Lung (tissue), 12 donors: ENCODE measurements around the gene LMTK2. TPM values are rescaled to one million over a fixed set of nuclear protein-coding genes. Genes with fewer than 3 reads are reported as not detected.

Experiments
- ATAC-seq: fragments of 200-7000 bp; cut with Tn5 transposase; one replicate; pipeline ENCODE4 v1.9.1; 2020; ENCODE audit warnings: moderate number of reproducible peaks; ENCODE audit not compliant: insufficient read depth, low FRiP score
- DNase-seq, 3 donors: peaks; one replicate each; pipeline ENCODE4 v3.0.0-alpha.2; 2013 to 2017
- H3K27ac ChIP-seq, 2 donors: one replicate each; pipeline ENCODE4 v1.5.1; 2013; ENCODE audit warnings: mild to moderate bottlenecking in 2 of 2, moderate library complexity in 2 of 2, control low read depth in 1 of 2, inconsistent platforms in 1 of 2, low read depth in 1 of 2, low read length in 1 of 2
- H3K27me3 ChIP-seq, 3 donors: one replicate each; pipeline ENCODE4 v1.5.1; 2013; ENCODE audit warnings: low read length in 2 of 3; ENCODE audit not compliant: control insufficient read depth in 3 of 3, insufficient read depth in 3 of 3
- H3K36me3 ChIP-seq, 4 donors: one replicate each; pipeline ENCODE4 v1.5.1; 2013; ENCODE audit warnings: low read length in 4 of 4, mild to moderate bottlenecking in 1 of 4, moderate library complexity in 1 of 4; ENCODE audit not compliant: control insufficient read depth in 4 of 4, insufficient read depth in 4 of 4
- H3K4me1 ChIP-seq, 5 donors: one replicate each; pipeline ENCODE4 v1.5.1; 2013; ENCODE audit warnings: low read length in 5 of 5, mild to moderate bottlenecking in 2 of 5, moderate library complexity in 1 of 5; ENCODE audit not compliant: control insufficient read depth in 5 of 5, insufficient read depth in 5 of 5
- H3K4me3 ChIP-seq: one replicate; pipeline ENCODE4 v1.5.1; 2013; ENCODE audit warnings: mild to moderate bottlenecking, control low read depth, moderate library complexity
- H3K9ac ChIP-seq, 2 donors: one replicate each; pipeline ENCODE4 v1.5.1; 2013; ENCODE audit warnings: low read length in 2 of 2, control low read depth in 1 of 2; ENCODE audit not compliant: insufficient read depth in 1 of 2
- H3K9me3 ChIP-seq, 4 donors: one replicate each; pipeline ENCODE4 v1.5.1; 2013; ENCODE audit warnings: low read length in 3 of 4, mild to moderate bottlenecking in 1 of 4, moderate library complexity in 1 of 4; ENCODE audit not compliant: control insufficient read depth in 4 of 4, insufficient read depth in 3 of 4
- whole genome bisulfite sequencing, 2 donors: extraction: QIAGEN DNeasy Blood & Tissue Kit; methylation state at CpG; one replicate each; pipeline ENCODE4 v1.1.7; 2013; 5-methylcytosine and 5-hydroxymethylcytosine counted together
- polyA plus RNA-seq, 2 donors: library from polyadenylated mRNA; stranded (reverse); fragments of 200-250 nt; gene quantifications; one replicate each; pipeline ENCODE4 v1.2.1, GENCODE V29; 2013
- total RNA-seq, 2 donors: library from RNA; depleted of rRNA in 1 of 2; stranded (reverse); fragments of >200 nt in 1 of 2; gene quantifications; one replicate each; pipeline ENCODE4 v1.2.1, GENCODE V29; 2014 to 2021
- TF ChIP-seq, protein P1 (sequence below): IDR thresholded peaks from 2 replicates; pipeline ENCODE4 v1.5.1; 2012; ENCODE audit warnings: mild to moderate bottlenecking; ENCODE audit errors: control extremely low read depth, extremely low read depth
- donor health status: control.
- donor health status: control.
- donor health status: Bipolar disorder and iron deficiency.
- donor health status: healthy.
- donor health status: DM: yes; HTN: yes; CAD: no.

The LMTK2 gene
- total and polyA plus RNA-seq, 4 donors: 6.6 to 25.8 (median 15.7) TPM

DNA sequence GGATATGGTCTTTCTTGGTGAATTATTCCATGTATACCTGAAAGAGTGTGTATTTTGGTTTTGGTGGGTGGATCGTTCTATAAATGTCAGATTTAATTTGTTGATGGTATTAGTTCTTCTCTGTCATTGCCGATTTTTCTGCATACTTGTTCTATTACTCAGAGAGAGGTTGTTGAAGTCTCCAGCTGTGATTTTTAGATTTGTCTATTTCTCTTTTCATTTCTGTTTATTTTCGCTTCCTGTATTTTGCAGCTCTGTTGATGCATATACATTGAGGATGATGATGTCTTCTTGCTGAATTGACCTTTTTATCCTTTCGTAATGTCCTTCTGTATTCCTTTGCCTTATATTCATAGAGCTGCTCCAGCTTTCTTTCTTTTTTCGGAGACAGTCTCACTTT is 92.5 kb downstream of the LMTK2 start:
- no peak for DNase-seq
- ATAC-seq: no peak

DNA sequence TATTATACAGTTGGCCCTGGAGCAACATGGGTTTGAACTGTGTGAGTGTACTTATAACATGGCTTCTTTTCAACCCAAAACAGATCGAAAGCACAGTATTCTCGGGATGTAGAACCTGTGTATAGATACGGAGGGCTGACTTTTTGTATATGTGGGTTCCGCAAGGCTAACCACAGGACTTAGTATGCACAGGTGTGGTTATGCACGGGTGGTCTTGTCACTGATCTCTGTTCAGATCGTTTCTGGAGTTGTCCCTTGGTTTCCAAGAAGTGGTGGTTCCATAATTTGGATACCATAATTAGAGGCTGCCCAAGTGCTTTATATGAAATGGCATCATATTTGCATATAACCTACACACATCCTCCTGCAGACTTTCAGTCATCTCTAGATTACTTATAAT is 93.7 kb downstream of the LMTK2 start:
- no peaks in the 10 kb centered on the region for H3K27me3 ChIP-seq
- no peak overlapping the region for H3K27ac ChIP-seq
- TF ChIP-seq, protein P1, sequence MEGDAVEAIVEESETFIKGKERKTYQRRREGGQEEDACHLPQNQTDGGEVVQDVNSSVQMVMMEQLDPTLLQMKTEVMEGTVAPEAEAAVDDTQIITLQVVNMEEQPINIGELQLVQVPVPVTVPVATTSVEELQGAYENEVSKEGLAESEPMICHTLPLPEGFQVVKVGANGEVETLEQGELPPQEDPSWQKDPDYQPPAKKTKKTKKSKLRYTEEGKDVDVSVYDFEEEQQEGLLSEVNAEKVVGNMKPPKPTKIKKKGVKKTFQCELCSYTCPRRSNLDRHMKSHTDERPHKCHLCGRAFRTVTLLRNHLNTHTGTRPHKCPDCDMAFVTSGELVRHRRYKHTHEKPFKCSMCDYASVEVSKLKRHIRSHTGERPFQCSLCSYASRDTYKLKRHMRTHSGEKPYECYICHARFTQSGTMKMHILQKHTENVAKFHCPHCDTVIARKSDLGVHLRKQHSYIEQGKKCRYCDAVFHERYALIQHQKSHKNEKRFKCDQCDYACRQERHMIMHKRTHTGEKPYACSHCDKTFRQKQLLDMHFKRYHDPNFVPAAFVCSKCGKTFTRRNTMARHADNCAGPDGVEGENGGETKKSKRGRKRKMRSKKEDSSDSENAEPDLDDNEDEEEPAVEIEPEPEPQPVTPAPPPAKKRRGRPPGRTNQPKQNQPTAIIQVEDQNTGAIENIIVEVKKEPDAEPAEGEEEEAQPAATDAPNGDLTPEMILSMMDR: no peak
- no peak overlapping the region for H3K9ac ChIP-seq
- no peak for ATAC-seq
- no peaks in the 10 kb centered on the region for H3K9me3 ChIP-seq
- no peak overlapping the region for H3K4me3 ChIP-seq
- peaks cover 0 to 18% (median 3%) of the 10 kb centered on the region in 4 donors for H3K36me3 ChIP-seq
- no peak for DNase-seq
- 91 to 92% methylated on average over 6 of the region's 6 CpGs for WGBS, 2 donors
- peaks cover 0 to 3% (median 0%) of the 10 kb centered on the region in 5 donors for H3K4me1 ChIP-seq

More for the DNA sequence above, 92.5 kb downstream of the LMTK2 start:
- H3K27ac ChIP-seq: no peak overlapping the region
- H3K27me3 ChIP-seq: no peaks in the 10 kb centered on the region
- no peak overlapping the region for H3K9ac ChIP-seq
- TF ChIP-seq, protein P1: no peak
- H3K9me3 ChIP-seq: no peaks in the 10 kb centered on the region
- WGBS, 2 donors: 96 to 97% methylated on average over 5 of the region's 5 CpGs
- no peak overlapping the region for H3K4me3 ChIP-seq
- peaks cover 4 to 14% (median 9%) of the 10 kb centered on the region in 4 donors for H3K36me3 ChIP-seq
- no peaks in the 10 kb centered on the region for H3K4me1 ChIP-seq

DNA sequence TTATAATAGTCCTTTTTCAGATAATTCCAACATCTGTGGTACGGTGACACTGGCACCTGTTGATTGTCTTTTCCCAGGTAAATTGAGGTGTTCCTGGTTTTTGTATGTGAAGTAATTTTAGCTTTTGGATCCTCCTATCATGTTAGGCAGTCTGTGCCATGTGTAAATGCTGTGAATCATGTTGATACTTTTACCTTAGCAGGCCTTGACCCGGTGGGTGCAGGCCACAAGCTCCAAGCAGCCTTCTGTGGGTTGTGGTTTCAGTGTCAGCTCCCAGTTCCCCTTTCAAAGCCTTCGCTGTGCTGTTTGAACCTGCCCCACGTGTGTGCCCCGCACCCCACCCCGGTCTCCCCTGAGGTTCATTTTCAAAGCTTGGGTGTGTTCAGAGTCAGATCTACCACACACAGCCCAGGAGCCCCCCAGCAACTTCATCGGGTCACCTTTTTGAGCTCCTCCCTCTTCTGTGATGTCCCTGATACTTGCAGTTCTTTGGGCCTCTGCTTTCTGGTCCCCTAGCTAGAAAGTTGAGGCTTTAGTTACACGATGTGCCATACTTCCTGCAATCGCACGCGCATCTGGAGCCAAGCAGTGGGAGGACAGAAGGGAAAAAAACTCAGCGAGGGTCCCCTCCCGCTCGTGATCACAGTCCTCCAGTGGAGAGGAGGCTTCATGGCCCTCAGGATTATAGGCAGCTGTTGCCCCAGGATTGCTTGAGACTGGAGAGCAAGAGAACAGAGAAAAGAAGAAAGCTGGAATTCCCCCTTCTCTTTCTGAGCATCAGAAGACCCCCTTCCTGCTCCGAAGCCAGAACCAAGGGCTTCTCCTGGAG is 95.9 kb downstream of the LMTK2 start:
- no peak for DNase-seq
- 39 to 68% methylated on average over 15 of the region's 15 CpGs for WGBS, 2 donors
- Histone ChIP-seq H3K4me1 (peaks cover 0 to 3% (median 0%) of the 10 kb centered on the region in 5 donors), H3K4me3 (no peak overlapping the region), H3K9me3 (no peaks in the 10 kb centered on the region), H3K27ac (no peak overlapping the region), H3K9ac (no peak overlapping the region), H3K27me3 (no peaks in the 10 kb centered on the region), H3K36me3 (peaks cover 0 to 30% (median 0%) of the 10 kb centered on the region in 4 donors)
- TF ChIP-seq, protein P1: no peak
- ATAC-seq: peak; percentile 34
